Small intestine (tissue), 7 donors: ENCODE measurements around the gene PAK6. TPM values are rescaled to one million over a fixed set of nuclear protein-coding genes. Genes with fewer than 3 reads are reported as not detected.

ENCODE experiments used
- DNase-seq, 2 donors: peaks; one replicate each; pipeline versions ENCODE4 v3.0.0 to v3.0.0-alpha.2; 2013
- FAIRE-seq: peaks from 2 replicates; lab custom pipeline; 2012; peaks lifted over from hg19 to GRCh38; lab: Jason Lieb, UNC
- H3K27ac ChIP-seq, 3 donors: one replicate each; pipeline ENCODE4 v1.5.1; 2013; ENCODE audit warnings: low read length in 2 of 3, mild to moderate bottlenecking in 2 of 3, control low read depth in 1 of 3, inconsistent platforms in 1 of 3, low read depth in 1 of 3, moderate library complexity in 1 of 3
- H3K27me3 ChIP-seq, 3 donors: one replicate each; pipeline ENCODE4 v1.6.1; 2013; ENCODE audit warnings: low read length in 3 of 3, inconsistent platforms in 1 of 3; ENCODE audit not compliant: control insufficient read depth in 3 of 3, insufficient read depth in 3 of 3
- H3K36me3 ChIP-seq, 3 donors: one replicate each; pipeline ENCODE4 v1.6.1; 2013; ENCODE audit warnings: low read length in 3 of 3, inconsistent platforms in 1 of 3, low read depth in 1 of 3, mild to moderate bottlenecking in 1 of 3, moderate library complexity in 1 of 3; ENCODE audit not compliant: control insufficient read depth in 3 of 3, insufficient read depth in 2 of 3
- H3K4me1 ChIP-seq, 3 donors: one replicate each; pipeline ENCODE4 v1.6.1; 2013; ENCODE audit warnings: low read length in 2 of 3, inconsistent platforms in 1 of 3, low read depth in 1 of 3, mild to moderate bottlenecking in 1 of 3, moderate library complexity in 1 of 3; ENCODE audit not compliant: control insufficient read depth in 3 of 3, insufficient read depth in 2 of 3
- H3K4me3 ChIP-seq, 3 donors: one replicate each; pipeline ENCODE4 v1.5.1; 2013; ENCODE audit warnings: low read length in 3 of 3, control low read depth in 1 of 3, inconsistent platforms in 1 of 3, low read depth in 1 of 3, mild to moderate bottlenecking in 1 of 3, moderate library complexity in 1 of 3
- H3K9me3 ChIP-seq, 2 donors: one replicate each; pipeline ENCODE4 v1.6.1; 2013; ENCODE audit warnings: low read depth in 1 of 2, low read length in 1 of 2; ENCODE audit not compliant: control insufficient read depth in 2 of 2, insufficient read depth in 1 of 2
- WGBS, 3 donors: extraction: QIAGEN DNeasy Blood & Tissue Kit; methylation state at CpG; one replicate each; pipeline ENCODE4 v1.1.7; 2013; 5-methylcytosine and 5-hydroxymethylcytosine counted together
- polyA plus RNA-seq, 4 donors: library from polyadenylated mRNA; stranded (reverse) in 3 of 4; unstranded in 1 of 4; fragments of 200-250 nt in 3 of 4; fragments of 120-200 nt in 1 of 4; gene quantifications; one replicate each; pipeline versions ENCODE4 v1.2.1 to v1.2.3, GENCODE V29; 2013
- donor health status: healthy with polysubstance abuse.
- donor health status: control.
- donor health status: control.
- donor health status: Bipolar disorder and iron deficiency.
- donor health status: healthy.

Gene PAK6
- polyA plus RNA-seq, 4 donors: 0.67 to 16.4 (median 2.9) TPM

DNA sequence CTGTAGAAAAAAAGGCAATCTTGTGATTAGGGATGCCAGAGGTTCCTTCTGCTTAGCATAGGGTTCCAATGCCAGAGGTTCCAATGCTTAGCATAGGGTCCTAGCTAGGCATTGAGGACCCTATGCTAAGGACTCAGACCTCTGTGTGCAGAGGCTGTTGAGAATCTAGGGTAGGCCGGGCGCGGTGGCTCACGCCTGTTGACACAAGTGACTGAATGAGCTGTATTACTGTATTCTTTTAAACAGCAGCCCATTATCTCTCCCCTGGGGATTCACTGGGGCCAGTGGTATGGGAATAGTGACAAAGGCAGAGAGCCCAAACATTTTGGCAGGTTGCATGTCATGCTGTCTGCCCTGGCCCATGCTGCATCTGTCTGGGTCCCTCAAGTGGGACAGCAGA lies 16.2 kb downstream of the PAK6 start:
- peaks cover 0 to 26% (median 0%) of the 10 kb centered on the region in 3 donors for H3K4me1 ChIP-seq
- H3K27me3 ChIP-seq: peaks cover 0 to 18% (median 0%) of the 10 kb centered on the region in 3 donors
- H3K4me3 ChIP-seq: no peak overlapping the region
- FAIRE-seq (no peak), DNase-seq (no peak)
- H3K9me3 ChIP-seq: no peaks in the 10 kb centered on the region
- WGBS, 3 donors: 87 to 92% (median 90%) methylated on average over 4 of the region's 4 CpGs
- no peak overlapping the region for H3K27ac ChIP-seq
- peaks cover 0 to 48% (median 0%) of the 10 kb centered on the region in 3 donors for H3K36me3 ChIP-seq

DNA sequence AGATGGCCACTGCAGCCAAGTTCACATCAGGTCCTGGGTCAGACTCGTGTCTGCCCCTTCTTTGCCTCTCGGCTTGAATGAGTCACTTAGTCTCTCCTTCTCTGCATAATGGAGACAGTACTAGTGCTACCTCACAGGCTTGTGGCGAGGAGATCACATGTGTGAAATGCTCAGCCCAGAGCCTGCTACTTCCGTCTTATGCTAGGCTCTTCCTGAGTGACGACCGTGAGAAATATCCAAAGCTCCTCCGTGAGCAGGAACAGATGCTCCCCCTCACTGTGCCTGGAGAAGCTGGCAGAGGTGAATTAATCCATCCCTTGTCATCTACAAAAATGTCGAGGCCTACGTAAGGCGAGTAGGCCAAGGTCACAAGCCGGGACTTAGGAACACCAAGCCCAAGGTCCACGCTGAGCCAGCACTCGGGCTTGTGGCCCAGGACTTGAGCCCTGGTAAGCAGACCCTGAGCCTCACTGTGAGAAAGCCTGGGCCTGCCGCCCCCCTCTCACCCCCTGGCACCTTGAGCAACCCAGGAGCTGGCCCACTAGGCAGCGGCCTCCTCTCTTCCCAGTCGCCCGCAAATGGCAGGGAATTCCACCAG lies 17.9 kb downstream of the PAK6 start:
- FAIRE-seq (no peak), DNase-seq (no peak)
- Histone ChIP-seq H3K4me3 (no peak overlapping the region), H3K27ac (no peak overlapping the region), H3K27me3 (peaks cover 0 to 18% (median 0%) of the 10 kb centered on the region in 3 donors), H3K9me3 (no peaks in the 10 kb centered on the region), H3K36me3 (peaks cover 0 to 51% (median 0%) of the 10 kb centered on the region in 3 donors), H3K4me1 (peaks cover 0 to 17% (median 0%) of the 10 kb centered on the region in 3 donors)
- 89 to 91% (median 91%) methylated on average over 17 of the region's 17 CpGs for WGBS, 3 donors

DNA sequence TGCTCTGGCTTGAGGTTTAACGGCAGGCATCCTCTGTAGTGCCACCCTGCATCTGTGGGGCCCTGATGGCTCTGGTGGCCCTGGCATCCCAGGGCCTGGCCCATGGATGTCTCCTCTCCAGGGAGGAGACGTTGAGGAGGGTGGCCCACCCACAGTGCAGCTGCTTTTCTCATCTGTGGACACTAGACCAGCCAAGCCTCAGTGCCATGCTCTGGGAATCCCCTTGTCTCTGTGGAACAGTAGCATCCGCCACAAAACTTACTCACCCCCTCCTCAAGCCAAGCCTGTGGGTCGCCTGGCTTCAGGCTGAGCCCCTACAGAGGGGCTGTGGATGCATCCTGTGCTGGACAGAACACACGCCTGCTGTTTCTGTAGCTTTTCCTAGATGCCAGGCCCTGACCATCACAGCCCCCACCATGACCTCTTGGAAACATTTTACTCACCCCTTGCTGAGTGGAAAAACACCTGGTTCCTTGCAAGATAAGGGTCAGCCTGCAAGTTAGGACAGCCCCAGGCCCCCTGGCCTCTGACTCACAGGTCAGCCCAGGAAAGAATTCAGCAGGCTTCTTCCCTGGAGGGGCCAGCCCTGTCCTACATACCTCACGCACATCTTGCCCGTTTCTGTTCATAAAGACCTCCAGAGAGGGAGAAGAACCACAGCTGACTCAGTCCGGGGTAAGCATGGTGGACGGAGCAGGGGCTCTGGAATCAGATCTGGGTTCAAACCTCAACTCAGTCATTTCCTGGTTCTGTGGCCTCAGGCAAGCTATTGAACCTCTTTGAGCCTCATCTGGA lies 19.0 kb downstream of the PAK6 start:
- WGBS, 3 donors: 78 to 89% (median 89%) methylated on average over 9 of the region's 9 CpGs
- no peaks in the 10 kb centered on the region for H3K9me3 ChIP-seq
- H3K27ac ChIP-seq: no peak overlapping the region
- peaks cover 0 to 15% (median 0%) of the 10 kb centered on the region in 3 donors for H3K27me3 ChIP-seq
- H3K4me3 ChIP-seq: no peak overlapping the region
- FAIRE-seq (no peak), DNase-seq (no peak)
- peaks cover 0 to 16% (median 0%) of the 10 kb centered on the region in 3 donors for H3K4me1 ChIP-seq
- peaks cover 0 to 52% (median 0%) of the 10 kb centered on the region in 3 donors for H3K36me3 ChIP-seq

DNA sequence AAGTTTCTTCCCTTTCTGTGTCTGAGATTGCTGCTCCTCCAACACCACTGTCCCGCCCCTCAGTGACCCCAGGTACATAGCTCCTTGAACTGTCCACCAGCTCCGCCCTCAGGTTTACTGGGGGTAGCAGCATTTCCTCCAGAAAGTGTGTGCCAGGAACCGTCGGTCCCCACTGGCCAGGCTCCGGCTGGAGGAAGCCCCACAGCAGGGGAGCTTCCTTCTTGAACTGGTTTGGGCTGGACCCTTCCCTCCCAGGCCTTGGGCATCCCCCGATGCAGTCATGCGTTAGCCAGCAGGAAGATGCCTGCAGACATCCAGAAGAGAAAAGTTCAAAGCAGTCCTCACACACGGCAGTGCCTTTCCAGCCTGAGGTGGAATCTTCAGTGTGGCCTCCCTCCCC lies 19.7 kb downstream of the PAK6 start:
- peaks cover 0 to 14% (median 0%) of the 10 kb centered on the region in 3 donors for H3K4me1 ChIP-seq
- DNase-seq: no peak
- no peak overlapping the region for H3K27ac ChIP-seq
- no peak for FAIRE-seq
- peaks cover 0 to 52% (median 0%) of the 10 kb centered on the region in 3 donors for H3K36me3 ChIP-seq
- 60 to 79% (median 62%) methylated on average over 8 of the region's 8 CpGs for WGBS, 3 donors
- H3K27me3 ChIP-seq: peaks cover 0 to 8% (median 0%) of the 10 kb centered on the region in 3 donors
- H3K9me3 ChIP-seq: no peaks in the 10 kb centered on the region
- H3K4me3 ChIP-seq: no peak overlapping the region

DNA sequence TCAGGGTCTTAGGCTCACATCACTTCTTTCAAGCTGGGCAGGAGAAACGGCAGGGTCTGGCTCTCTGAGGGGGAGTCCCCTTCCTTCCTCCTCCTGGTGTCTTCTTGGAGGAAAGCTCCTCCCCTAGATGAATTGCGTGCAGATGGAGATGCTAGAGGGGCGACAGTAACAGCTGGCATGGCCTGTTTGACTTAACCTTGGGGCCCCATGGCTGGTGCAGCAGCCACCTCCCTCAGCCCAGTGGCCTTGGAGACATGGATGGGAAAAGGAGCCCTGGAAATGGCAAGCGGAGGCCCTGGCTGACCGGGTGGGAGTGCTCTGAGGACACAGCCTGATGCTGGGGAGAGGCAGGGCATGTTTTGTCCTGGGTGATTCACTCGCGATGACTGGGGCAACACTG lies 20.2 kb downstream of the PAK6 start:
- no peak overlapping the region for H3K27ac ChIP-seq
- peaks cover 0 to 56% (median 0%) of the 10 kb centered on the region in 3 donors for H3K36me3 ChIP-seq
- no peaks in the 10 kb centered on the region for H3K9me3 ChIP-seq
- FAIRE-seq (no peak), DNase-seq (no peak)
- H3K4me3 ChIP-seq: no peak overlapping the region
- H3K27me3 ChIP-seq: peaks cover 0 to 3% (median 0%) of the 10 kb centered on the region in 3 donors
- WGBS, 3 donors: 71 to 84% (median 79%) methylated on average over 7 of the region's 7 CpGs
- peaks cover 0 to 15% (median 0%) of the 10 kb centered on the region in 3 donors for H3K4me1 ChIP-seq

DNA sequence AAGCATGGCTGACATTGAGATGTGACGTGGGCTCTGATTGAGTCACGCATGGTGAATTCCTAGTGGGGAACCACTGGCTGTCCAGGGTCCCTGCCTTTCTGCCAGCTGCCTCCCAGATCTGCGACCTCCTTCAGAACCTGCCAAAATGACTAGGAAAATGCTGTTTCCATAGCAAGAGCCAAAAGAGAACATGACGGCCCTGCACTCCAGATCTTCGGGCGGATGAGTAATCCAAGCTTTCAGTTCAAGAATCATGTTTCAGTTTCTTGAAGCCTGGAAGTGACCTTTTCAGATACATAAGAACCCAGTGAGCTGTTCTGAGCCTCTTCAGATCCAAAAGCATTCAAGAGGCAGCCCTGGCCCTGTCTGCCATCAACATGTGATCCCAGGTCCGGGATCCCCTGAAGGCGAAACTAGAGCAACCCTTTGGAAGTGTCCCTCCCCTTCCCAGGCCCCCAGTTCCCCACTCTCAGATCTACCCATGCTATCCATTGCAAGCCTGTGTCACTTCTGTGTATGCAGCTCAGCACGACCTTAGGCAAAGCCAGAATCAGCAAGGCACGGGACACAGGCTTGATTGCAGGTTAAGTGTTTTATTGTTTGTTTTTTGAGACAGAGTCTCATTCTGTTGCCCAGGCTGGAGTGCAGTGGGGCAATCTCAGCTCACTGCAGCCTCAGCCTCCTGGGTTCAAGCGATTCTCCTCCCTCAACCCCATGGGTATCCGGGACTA lies 24.3 kb downstream of the PAK6 start:
- Histone ChIP-seq H3K27me3 (no peaks in the 10 kb centered on the region), H3K4me1 (peaks cover 0 to 15% (median 0%) of the 10 kb centered on the region in 3 donors), H3K36me3 (peaks cover 0 to 56% (median 0%) of the 10 kb centered on the region in 3 donors), H3K4me3 (no peak overlapping the region), H3K27ac (peak overlapping the region in 1 of 3 donors; percentile 34), H3K9me3 (no peaks in the 10 kb centered on the region)
- DNase-seq (peak in 1 of 2 donors; percentile 77), FAIRE-seq (no peak)
- 70 to 77% (median 73%) methylated on average over 12 of the region's 12 CpGs for WGBS, 3 donors

DNA sequence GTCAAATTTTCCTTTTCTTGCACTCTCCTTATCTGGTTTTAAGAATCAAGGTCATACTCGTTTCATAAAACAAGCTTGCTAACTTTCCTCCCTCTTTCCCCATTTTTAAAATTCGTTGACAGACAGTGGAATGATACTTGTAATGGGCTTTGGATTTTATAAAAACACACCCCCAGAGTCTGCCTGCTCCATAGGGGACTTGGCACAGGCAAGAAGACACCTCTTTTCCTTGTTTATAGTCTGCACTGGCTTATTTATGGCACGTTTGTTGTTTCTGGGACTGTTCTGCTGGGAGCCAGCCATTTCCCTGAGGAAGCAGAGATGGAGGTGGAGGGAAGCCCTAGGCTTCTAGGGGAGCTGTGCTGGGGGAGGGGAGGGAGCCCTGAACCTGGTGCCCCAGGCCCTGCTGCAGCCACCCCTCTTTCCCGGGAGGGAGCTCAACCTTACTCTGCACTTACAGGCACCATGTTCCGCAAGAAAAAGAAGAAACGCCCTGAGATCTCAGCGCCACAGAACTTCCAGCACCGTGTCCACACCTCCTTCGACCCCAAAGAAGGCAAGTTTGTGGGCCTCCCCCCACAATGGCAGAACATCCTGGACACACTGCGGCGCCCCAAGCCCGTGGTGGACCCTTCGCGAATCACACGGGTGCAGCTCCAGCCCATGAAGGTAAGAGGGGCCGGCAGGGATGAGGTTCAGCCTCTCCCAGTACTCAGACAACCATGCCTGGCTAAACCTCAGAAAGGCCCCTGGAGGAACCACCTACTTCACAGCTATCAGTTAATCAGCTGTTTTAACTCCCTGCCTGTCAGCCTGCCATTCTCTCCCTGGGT lies 25.7 kb downstream of the PAK6 start:
- H3K4me1 ChIP-seq: peaks cover 0 to 15% (median 0%) of the 10 kb centered on the region in 3 donors
- H3K36me3 ChIP-seq: peaks cover 0 to 58% (median 0%) of the 10 kb centered on the region in 3 donors
- no peak for FAIRE-seq
- 84 to 87% (median 84%) methylated on average over 16 of the region's 16 CpGs for WGBS, 3 donors
- no peaks in the 10 kb centered on the region for H3K27me3 ChIP-seq
- H3K9me3 ChIP-seq: no peaks in the 10 kb centered on the region
- no peak for DNase-seq
- H3K4me3 ChIP-seq: no peak overlapping the region
- no peak overlapping the region for H3K27ac ChIP-seq
